ENCODE results near the gene DACT3.

DACT3 gene

DNA sequence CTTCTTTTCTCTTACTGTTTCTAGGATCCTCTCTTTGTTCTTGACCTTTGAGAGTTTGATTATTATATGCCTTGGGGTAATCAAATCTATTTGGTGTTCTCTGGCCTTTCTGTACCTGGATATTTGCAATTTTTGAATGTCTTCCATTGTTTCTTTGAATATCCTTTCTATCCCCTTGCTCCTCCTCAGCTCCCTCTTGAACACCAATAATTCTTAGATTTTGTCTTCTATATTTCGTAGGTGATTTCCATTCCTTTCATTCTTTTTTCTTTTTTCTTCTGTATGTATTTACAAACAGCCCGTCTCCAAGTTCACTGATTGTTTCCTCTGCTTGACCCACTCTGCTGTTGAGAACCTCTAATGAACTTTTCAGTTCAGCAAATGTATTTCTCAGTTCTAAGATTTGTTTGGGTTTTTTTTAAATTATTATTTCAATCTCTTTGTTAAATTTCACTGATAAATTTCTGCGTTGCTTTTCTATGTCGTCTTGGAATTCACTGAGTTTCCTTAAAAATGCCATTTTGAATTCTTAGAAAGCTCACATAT is 62.5 kb downstream of the DACT3 start:
- DNase-seq (ENCODE audit: low read depth, low spot score): no peak
